Retinal pigment epithelial cell (primary cell): ENCODE measurements around the gene TRPM6.
"Not testable (repeated sequence)": the region's sequence is repeated elsewhere in the genome, so short reads cannot be mapped to it uniquely, and the experiment has no call there.

Source experiments
- DNase-seq: peaks from one replicate; pipeline ENCODE4 v3.0.0-alpha.2; 2010; ENCODE audit warnings: low read depth
- H3K4me3 ChIP-seq: 2 replicates; pipeline ENCODE4 v1.5.1; 2011; ENCODE audit warnings: mild to moderate bottlenecking, low read length, control low read depth, moderate library complexity
- CTCF ChIP-seq: conservative IDR thresholded peaks from 2 replicates; pipeline ENCODE4 v1.5.1; 2011; ENCODE audit warnings: low read depth, low read length, control low read depth, inconsistent platforms

TRPM6 gene

DNA sequence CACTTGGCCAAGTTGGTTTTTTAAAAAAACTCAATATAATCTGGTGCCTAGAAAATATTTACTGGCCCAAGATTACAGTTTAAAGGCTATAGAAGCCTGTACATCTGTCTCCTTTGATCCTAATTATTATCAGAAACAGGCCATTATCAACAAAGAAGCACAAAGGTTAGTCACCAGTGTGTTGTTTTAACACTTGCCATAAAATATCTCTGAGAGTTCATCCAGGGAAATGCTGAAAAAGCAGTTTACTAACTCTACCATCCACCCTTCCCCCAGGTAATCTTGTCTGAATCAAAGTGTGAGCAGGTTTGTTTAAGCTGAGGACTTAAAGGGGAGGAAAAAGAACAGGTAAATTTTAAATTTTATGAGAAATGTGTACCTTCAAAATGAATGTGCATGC lies 13.3 kb upstream of the TRPM6 start:
- TF ChIP-seq CTCF = no peak
- no peak overlapping the region for H3K4me3 ChIP-seq
- DNase-seq = no peak

DNA sequence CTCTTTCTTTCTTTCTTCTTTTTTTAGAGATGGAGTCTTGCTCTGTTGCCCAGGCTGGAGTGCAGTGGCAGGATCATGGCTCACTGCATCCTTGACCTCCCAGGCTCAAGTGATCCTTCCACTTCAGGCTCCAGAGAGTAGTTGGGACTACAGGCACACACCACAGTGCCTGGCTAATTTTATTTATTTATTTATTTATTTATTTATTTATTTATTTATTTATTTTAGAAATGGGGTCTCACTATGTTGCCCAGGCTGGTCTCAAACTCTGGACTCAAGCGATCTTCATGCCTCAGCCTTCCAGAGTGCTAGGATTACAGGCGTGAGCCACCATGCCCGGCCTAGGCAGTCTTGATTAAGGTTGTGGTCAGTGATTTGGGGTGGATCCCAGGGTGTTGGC lies 728 bp upstream of the TRPM6 start:
- DNase-seq, H3K4me3 ChIP-seq: not testable (repeated sequence)

DNA sequence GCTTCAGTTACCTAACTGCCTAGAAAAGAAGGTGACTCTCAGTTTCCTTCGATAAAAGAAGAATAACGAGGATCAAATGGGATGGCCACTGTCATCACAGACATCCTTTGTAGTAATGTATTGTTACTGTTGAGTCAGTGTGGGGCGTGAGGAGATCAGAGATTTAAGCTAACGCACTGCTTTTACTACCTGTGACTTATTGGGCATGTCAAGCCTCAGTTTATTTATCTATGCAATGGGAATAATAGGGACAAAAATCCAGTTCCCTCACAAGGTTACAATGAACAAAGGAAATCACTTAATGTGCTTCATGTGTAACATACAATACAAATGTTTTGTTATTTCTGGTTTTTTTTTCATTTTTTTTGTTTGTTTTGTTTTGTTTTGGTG lies 255 bp upstream of the TRPM6 start:
- TF ChIP-seq CTCF = no peak
- peak overlapping the region; percentile 69 for H3K4me3 ChIP-seq
- no peak for DNase-seq

GRCh38 chr9:74876382-74876949 lies 11.3 kb downstream of the TRPM6 start:
- H3K4me3 ChIP-seq = no peak overlapping the region
- no peak for DNase-seq
- TF ChIP-seq CTCF = no peak

- no peak for TF ChIP-seq CTCF
- H3K4me3 ChIP-seq = no peak overlapping the region
- no peak for DNase-seq
Measured at GRCh38 chr9:74875656-74876055, 12.1 kb downstream of the TRPM6 start.

GRCh38 chr9:74874220-74874619 lies 13.5 kb downstream of the TRPM6 start:
- H3K4me3 ChIP-seq = no peak overlapping the region
- no peak for DNase-seq
- no peak for TF ChIP-seq CTCF

DNA sequence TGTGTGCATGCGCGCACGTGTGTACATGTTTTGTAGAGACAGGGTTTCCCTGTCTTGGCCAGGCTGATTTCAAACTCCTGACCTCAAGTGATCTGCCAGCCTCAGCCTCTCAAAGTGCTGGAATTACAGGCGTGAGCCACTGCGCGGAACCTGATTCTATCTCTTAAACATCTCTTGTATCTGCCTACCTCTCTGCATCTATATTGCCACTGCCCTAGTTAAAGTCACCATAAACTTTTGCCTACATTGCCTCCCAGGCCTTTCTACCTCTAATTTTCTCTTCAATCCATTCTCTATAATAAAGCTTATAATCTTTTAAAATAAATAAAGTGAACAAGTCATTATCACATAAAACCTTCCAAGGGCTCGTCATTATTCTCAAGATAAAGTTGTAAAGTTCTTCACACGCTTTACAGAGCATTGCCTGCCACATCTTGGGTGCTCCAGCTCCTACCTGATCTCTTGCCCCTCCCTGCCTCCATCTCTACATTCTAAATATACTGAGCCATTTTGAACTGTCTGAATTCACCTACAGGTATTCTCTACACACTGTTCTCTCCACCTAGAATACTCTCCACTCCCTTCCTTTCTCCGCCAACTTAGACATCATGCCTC lies 15.0 kb downstream of the TRPM6 start:
- H3K4me3 ChIP-seq = no peak overlapping the region
- DNase-seq = no peak
- TF ChIP-seq CTCF = no peak
